HG02840 (cell line): ENCODE measurements around the gene HSPB7.
"Not testable (repeated sequence)": the region's sequence is repeated elsewhere in the genome, so short reads cannot be mapped to it uniquely, and the experiment has no call there.

Source experiments
- ATAC-seq: cut with Tn5 transposase; IDR thresholded peaks from one replicate; pipeline ENCODE4 v1.9.1; 2021; ENCODE audit warnings: mild to moderate bottlenecking, moderate library complexity, moderate number of reproducible peaks; ENCODE audit not compliant: unreplicated experiment, low FRiP score

Gene HSPB7

DNA sequence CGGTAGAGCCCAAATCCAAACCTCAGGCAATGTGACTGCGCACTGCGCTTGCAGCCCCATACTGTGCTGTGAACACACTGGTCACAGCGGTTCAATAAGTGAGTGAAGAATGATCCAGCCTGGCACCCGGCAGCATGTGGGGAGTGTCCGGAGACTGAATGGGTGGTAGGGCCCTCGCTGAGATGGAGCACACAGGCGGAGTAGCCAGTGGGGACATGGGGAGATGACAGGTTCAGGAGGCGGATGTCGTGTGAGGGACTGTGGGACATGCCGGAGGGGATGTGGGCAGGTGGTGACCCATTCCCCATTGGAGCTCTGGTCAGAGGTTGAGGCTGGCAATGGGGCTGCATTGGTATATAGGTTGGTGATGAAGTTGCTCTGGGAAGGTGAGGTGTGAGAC, 8.2 kb downstream of the HSPB7 start:
- ATAC-seq = no peak

DNA sequence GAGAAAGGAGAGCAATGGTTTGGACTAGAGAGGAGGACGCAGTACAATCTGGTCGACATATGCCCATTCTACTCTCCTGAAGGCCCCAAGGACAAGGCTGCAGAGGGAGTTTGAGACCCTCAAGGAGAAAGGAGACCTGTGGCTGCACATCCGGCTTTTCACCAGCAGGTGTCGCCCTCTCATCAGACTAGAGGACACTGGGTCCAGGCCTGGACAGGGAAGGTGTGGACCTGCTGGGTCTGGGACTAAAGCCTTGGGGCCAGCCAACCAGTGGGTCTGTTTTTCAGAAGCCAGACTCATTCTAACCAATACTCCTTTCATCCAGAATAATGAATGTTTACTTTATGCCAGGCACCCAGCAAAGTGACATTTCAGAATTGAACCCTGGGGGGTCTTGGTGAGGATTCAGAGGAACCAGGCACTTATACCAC, 8.8 kb downstream of the HSPB7 start:
- no peak for ATAC-seq

DNA sequence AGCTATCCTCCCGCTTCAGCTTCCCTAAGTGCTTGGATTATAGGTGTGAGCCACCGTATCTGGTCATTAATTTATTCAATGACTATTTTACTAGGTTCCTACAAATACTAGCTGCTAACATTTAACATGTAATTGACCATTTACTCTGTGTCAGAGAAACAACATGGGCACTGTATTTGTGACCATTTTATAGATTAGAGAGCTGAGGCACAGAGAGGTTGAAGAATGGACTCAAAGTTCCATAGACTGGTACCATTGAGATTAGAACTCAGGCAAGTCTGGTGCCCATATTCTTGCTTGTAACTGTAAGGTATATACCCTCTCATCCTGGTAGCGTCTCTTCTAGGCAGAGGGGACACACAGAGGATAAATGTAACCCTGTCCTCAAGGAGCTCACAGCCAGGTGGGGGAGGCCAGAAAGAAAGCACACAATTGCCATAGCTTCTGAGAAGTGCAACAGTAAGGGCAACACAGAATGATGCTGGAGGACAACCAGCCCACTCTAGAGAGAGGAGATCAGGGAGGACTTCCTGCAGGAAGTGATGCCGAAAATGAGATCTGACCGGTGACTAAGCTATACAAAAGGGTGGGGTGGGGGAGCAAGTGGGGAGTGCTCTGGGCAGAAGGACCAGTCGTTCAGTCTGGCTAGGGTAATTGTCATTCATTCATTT, 10.0 kb downstream of the HSPB7 start:
- no peak for ATAC-seq

DNA sequence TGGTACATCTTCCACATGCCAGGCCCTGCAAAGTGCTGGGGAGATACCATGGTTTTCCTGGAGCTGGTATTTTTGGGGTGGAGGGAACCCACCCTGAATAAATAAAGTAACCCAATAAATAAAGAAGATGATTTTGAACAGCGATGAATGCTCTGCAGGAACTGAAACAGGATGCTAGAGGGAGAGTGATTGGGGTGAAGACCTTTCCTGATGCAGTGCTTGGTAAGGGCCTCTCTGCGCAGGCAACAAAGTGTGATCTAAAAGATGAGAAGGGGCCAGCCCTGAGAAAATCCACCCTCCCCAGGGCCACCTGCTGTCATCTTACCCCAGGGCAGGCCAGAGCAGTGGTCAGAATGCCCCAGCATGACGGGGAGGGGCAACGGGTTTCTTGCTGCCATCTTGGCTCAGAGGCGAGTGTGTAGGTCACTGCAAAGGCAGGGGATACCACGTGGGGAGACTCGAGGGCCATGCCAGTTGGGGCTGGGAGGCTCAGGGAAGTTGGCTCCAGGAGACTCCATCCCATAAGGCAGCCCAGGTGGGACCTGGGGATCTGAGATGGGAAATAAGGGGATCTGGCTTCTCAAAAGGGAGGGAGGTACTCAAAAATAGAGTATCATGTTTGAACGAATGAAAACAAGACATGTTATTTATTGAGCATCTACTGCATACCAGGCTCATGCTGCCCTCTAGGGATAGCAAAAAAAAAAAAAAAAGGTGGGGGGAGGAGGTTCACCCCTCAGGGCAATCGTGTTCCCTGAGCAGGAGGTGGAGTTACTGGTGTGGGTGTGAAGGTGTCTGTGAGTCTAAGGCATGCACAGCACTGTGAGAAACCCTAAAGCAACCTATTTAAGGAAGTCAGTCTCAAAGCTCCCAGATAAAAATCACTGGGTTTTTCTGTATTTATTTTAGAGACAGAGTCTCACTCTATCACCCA, 11.0 kb downstream of the HSPB7 start:
- ATAC-seq = no peak

DNA sequence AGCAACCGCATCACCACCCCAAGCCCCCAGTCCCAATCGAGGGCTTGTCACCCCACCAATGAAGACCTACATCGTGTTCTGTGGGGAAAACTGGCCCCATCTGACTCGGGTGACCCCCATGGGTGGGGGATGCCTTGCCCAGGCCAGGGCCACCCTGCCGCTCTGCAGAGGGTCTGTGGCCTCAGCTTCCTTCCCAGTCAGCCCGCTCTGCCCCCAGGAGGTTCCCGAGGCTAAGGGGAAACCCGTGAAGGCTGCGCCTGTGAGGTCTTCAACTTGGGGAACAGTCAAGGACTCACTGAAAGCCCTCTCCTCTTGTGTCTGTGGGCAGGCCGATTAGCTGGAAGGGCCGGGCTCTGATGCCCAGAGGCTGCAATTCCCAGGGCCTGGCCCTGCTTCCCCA, 11.8 kb downstream of the HSPB7 start:
- ATAC-seq = no peak

DNA sequence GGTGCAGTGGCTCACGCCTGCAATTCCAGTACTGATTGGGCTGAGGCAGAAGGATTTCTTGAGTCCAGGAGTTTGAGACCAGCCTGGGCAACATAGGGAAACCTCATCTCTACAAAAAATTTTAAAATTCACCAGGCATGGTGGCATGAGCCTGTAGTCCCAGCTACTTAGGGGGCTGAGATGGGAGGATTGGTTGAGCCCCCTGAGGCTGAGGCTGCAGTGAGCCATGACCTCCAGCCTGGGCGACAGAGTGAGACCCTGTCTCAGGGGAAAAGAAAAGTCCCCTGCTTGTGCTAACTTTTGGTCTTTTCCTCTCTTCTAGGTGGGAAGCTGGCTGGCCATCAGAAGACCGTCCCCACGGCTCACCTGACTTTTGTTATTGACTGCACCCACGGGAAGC, 12.2 kb downstream of the HSPB7 start:
- no peak for ATAC-seq

DNA sequence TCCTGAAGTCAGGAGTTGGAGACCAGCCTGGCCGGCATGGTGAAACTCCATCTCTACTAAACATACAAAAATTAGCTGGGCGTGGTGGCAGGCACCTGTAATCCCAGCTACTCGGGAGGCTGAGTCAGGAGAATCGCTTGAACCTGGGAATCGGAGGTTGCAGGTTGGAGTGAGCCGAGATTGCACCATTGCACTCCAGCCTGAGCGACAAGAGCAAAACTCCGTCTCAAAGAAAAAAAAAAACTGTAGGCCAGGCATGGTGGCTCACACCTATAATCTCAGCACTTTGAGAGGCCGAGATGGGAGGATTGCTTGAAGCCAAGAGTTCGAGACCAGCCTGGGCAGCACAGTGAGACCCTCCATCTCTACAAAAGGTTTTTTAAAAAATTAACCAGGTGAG, 16.6 kb downstream of the HSPB7 start:
- not testable (repeated sequence) for ATAC-seq

DNA sequence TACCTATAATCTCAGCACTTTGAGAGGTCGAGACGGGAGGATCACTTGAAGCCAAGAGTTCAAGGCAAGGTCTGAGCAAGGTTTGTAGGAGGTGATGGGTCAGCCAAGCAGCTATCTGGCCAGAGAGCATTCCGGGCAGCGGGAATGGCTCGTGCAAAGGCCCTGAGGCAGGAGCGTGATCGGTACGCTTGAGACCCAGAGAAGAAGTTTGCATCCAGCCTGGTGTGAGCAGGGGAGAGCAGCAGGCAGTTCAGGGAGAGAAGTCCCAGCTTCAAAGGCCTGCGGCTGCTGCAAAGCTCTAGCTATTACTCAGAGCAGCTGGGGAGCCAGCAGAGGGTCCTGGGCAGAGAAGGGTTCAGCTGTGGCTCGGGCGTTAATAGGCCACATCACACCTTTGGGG, 18.9 kb downstream of the HSPB7 start:
- no peak for ATAC-seq

DNA sequence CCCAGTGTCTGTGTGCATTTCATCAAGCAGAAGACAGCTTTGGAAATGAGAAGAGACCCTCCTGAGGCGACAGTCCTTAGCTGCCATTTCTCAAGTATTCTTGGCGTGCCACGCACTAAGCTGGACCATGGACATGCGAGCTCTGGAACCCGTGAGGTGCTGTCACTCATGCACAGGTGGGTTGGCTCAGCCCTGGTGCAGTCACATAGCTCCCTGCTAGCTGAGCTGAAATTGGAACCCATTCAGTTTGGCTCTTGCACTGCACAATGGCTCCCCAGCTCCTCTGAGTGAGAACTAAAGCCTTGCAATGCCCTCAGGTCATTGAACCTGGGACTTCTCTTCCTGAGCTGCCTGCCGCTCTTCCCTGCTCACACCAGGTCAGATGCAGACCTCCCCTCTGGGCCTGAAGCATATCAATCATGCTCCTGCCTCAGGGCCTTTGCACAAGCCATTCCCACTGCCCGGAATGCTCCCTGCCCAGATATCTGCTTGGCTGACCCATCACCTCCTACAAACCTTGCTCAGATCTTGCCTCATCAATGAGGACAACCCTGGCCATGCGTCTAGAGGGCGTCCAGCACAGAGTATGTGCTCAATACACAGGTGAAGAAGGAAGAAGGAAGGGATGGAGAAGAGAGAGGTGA, 20.1 kb downstream of the HSPB7 start:
- ATAC-seq = no peak

DNA sequence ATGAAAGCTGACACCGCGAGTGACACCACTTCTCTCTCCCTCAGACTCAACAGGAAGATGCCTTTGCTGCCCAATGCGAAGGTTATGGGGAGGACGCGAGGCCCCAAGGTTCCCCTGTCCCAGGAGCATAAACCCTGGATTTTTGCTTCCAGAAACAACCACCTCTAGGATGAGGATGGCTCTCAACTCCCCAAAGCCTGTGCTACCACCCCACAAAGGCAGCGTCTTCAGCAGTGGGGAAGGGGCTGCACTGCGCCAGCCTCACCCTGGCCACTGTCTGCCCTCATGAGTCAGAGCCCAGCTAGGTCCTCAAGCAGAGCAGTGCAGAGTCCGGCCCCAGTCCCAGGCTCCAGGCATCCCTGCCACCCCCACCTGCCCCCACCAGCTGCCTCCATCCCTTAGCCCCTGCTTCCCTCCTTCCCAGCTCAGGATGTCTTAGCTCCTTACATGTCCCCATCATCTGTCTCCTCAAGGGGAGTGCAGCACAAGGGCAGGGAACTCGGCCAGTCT, 20.7 kb downstream of the HSPB7 start:
- ATAC-seq = no peak

DNA sequence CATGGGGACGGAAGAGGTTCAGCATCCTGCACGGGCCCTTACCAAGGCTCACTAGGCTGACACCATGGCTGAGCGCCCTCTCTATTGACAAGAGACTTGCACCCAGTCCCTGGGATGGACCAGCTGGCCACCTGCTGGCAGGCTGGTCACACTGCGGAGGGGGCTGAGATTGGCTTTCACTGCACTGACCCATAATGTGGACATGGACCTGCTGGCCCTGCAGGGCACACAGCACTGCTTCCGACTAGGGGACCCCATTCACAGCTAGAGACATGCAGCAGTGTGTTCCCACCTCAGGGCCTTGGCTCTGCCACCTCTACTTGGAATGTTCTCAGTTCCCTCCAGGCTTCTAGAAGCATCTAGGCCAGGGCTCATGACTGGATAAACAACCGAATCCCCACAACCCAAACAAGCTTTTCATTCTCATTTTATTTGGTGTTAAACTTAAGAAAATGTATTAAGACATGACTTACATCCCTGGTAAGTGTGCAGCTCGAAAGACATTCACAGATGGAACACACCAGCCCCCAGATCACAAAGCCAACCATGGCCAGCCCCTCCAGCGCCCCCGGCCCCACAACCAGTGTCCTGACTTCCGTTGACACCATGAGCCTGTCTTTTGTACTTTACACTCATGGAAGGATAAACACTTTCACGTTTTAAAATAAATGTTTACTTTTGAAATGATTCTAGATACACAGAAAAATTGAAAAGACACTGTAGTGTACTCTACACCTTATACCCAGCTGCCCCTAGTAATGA, 23.1 kb downstream of the HSPB7 start:
- no peak for ATAC-seq

DNA sequence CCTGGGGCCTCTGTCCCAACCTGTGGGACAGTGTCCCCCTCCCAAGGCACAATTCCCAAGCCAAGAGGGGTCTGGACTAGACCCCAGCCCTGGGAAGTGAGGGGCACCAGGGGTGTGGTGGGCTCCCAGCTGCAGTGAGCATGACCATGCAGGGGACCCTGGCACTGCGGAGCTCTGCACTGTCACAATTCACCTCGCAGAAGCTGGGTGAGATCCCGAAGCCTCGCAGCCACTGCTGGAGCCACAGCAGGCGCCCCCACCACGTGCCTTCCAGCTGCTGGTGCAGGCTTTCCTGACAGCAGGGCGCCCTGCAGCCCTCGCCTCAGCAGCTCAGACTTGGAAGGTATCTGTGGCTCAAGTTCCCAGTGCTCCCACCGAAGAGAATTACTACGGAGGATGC, 23.8 kb downstream of the HSPB7 start:
- no peak for ATAC-seq

DNA sequence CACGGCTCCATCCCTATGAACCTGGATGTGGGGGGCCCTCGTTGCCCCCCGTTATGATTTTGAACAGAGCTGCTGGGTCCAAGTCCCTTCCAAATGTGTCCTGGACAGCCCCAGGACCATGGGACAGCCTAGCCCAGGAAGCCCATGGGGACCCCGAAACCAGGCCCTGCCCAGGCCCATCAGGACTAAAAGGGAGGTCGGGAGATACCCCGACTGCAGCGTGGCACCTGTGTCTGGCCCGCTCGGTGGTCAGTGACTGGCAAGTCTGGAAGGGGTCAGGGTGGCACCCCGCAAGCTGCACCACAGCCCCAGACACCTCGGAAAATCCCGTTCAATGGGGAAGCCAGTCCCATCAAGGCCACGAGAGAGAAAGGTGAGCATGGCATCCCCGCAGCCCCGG, 24.2 kb downstream of the HSPB7 start:
- ATAC-seq = no peak

DNA sequence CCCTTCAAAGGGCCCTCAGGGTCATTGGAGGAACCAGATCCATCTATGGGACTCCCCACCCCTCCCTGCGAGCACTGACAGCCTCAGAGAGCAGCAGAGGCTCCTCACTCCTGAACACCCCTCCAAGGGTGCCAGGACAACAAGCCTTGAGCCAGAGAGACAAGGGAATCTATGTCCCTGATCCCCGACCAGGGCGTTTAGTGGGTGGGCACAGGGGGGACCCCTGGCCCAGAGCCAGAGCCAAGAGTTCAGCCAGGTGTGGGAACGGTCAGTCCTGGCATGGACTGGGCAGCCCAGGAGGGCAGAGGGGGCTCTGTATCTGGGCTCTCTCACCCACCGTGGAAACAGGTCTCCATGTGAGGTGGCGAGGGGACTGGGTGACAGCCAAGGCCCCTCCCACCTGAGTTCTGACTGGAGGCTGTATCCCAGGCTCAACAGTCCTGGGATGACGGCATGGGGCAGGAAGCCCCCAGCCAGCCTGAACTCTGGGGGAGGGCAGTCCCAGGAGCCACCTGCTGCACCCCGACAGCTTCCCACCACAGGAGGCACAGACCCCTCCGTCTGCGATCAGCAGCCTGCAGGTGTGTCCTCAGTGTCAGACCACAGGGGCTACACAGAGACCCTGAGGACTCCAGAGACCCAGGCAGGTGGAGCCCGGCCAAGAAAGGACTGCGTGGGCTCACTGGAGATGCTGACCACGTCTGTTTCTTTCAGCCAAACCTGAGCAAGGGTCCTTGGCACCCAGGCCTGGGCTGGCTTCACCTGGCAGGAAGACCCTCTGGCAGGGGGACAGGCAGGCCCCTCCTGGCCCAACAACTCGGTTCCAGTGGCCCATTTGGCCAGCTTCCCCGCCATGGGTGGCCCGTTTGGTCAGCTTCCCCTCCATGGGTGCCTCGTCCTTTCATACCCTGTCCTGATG, 25.0 kb downstream of the HSPB7 start:
- ATAC-seq = no peak

DNA sequence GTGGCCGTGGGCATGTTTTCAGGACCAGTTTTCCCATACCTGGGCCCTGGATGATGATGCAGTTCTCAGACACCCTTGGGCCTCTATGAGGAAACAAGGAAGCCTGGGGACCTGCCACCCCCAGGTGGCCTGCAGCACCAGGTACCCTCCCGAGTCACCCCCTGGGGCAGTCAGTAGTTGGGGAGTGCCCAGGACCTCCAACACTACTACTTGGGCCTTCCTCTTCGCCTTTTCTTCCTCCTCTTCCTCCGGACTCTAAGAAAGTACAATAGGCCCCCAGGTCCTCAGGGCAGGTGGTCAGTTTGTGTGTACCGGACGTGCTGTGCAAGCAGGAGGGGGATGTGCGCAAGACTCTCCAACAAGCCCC, 25.7 kb downstream of the HSPB7 start:
- ATAC-seq = no peak

DNA sequence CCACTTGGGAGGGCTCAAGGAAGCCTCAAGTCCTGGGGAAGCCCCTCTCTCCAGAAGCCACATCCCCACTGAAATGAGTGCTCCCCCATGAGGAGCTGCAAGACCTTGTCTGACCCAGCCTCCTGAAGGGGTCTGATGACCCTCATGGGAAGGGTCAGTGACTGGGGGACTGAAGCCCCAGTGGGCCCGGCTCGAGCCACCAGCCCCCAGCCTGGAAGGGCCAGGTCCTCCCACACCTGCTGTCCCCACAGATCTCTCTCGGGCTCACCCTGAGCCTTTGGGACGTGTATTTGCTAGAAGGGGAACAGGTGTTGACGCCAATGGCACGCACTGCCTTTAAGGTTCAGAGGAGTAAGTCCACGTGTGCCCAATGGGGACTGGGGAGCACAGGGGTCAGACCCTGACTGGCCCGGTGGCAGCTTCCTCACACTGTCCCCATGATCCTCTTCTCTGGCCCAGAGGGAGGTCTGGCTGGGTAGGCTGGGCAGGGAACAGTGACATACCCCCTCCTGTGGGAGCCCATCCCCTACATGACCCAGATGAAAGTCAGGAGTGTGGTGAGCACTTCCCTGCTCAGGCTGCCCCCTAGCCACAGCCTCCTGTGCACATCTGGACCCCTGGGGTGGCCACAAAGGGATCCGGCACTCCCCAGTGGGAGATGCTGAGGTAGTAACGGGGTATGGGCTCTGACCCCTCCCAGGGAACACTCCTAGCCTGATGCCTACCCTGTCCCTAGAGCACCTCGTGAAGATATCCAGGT, 26.2 kb downstream of the HSPB7 start:
- no peak for ATAC-seq

DNA sequence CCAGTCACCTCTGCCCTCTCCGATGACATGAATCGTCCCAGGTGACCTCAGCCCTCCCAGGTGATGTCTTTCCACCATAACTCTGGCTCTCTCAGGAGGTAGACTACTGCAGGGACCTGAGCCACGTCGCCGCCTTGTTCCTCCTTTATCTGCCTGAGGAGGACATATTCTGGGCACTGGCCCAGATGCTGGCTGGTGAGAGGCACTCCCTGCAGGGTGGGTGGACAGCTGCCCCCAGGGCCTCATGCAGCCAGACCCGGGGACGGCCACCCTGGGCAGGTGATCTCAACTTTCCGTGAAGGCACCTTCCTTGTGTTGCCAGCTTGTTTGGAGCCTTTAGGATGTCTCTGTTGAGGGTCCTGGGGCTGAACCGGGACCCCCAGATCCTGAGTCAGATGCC, 28.1 kb downstream of the HSPB7 start:
- ATAC-seq = no peak

DNA sequence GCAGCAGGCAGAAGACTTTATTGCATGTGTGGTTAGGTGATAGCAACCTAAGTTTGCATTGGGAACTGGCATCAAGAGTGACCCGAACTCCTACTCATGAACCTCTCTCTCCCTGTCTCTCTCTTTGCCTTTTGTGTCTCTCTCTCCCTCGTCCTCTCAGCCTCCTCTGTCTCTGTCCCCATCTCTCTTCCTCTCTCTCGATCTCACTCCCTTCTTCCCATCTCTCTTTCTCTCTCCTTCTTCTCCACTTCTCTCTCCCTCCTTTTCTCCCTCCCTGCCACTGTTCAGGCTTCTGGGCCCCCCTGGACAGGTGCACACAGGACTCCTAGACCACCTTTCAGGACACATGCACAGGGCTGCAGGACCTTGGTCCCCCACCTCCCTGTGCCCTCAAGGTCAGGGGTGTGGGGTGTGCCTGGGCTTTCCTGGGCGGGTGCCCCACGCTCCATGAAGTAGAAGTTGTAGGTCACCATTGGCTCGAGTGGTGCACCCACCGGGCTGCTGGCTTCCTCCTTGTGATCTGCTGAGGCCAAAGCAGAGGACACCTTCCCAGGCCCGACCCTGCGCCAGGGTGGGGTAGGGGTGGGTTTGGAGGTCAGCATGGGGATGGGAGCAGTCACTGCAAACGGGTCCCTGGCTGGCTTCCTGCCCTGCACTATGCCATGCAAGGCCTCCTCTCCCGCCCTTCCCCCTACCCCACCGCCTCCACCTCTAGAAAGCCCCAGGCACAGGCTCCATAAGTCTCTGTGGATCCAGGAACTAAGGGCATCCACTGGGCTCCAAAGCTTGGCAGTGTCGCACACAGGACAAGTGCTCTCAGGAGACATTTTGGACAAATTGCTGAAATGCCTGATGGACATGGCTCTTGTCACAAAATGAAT, 28.7 kb downstream of the HSPB7 start:
- ATAC-seq = no peak
